A549 (cell line): Measurements from ENCODE around the gene RAP1GAP2. TPM values are rescaled to one million over a fixed set of nuclear protein-coding genes. Genes with fewer than 3 reads are reported as not detected.
A peak's percentile ranks its signal among the peaks of the same experiment; 100 is the strongest.

Source experiments
- ATAC-seq, 2 experiments: fragments of 200-7000 bp in 1 of 2; fragments of >200 bp in 1 of 2; cut with Nextera tagmentation in 1 of 2; cut with Tn5 transposase in 1 of 2; 3 replicates each; pipeline versions ENCODE4 v1.8.0 to v1.9.1; 2018 to 2020; ENCODE audit warnings: mild to moderate bottlenecking in 1 of 2, moderate library complexity in 1 of 2
- CTCF ChIA-PET: fragments of 300-600 bp; sonication (Branson Sonifier 250); formaldehyde crosslinking; extraction: SDS; loops from one replicate; lab custom pipeline; 2021; ENCODE audit warnings: antibody characterized with exemption, inconsistent platforms; lab: Yijun Ruan, JAX
- POLR2A ChIA-PET: fragments of 350-600 bp; formaldehyde crosslinking; extraction: SDS; loops from one replicate; lab custom pipeline; 2021; ENCODE audit warnings: antibody characterized with exemption, inconsistent platforms; lab: Yijun Ruan, JAX
- DNase-seq, 2 experiments: peaks; one replicate each; pipeline versions ENCODE4 v3.0.0 to v3.0.0-alpha.2; 2011 to 2016; ENCODE audit warnings: low read depth in 1 of 2, low spot score in 1 of 2
- FAIRE-seq: peaks from 2 replicates; lab custom pipeline; 2011; peaks lifted over from hg19 to GRCh38; lab: Jason Lieb, UNC
- H3K27ac ChIP-seq, 2 experiments: fragments of >200 bp; sonication (Bioruptor Twin); formaldehyde crosslinking; 3 replicates each; pipeline ENCODE4 v1.5.1; 2016 to 2017
- H3K4me1 ChIP-seq: fragments of >200 bp; sonication (Bioruptor Twin); formaldehyde crosslinking; 3 replicates; pipeline ENCODE4 v1.6.1; 2016
- H3K4me2 ChIP-seq: fragments of >200 bp; sonication (Bioruptor Twin); formaldehyde crosslinking; 3 replicates; pipeline ENCODE4 v1.6.1; 2016
- H3K4me3 ChIP-seq: fragments of >200 bp; sonication (Bioruptor Twin); formaldehyde crosslinking; 3 replicates; pipeline ENCODE4 v1.5.1; 2016
- H3K9me3 ChIP-seq: fragments of >200 bp; sonication (Bioruptor Twin); formaldehyde crosslinking; 3 replicates; pipeline ENCODE4 v1.6.1; 2016
- ATOH8 ChIP-seq: fragments of 250-450 bp; sonication (Bioruptor Pico); IDR thresholded peaks from 2 replicates; pipeline ENCODE4 v1.5.0; 2020; ENCODE audit warnings: low read depth, mild to moderate bottlenecking, moderate library complexity
- EHMT2 ChIP-seq: fragments of 200-600 bp; sonication (generic); IDR thresholded peaks from 2 replicates; pipeline ENCODE4 v1.6.1; 2016; ENCODE audit warnings: antibody characterized with exemption, low read depth, mild to moderate bottlenecking, moderate library complexity
- ELK1 ChIP-seq: fragments of 150-350 bp; IDR thresholded peaks from 2 replicates; pipeline ENCODE4 v1.6.1; 2014; ENCODE audit warnings: low read depth, mild to moderate bottlenecking, low read length
- EP300 ChIP-seq, 2 experiments: fragments of >200 bp; sonication (Bioruptor Twin); formaldehyde crosslinking; IDR thresholded peaks; 2 replicates in 1 of 2; 3 replicates in 1 of 2; pipeline ENCODE4 v1.6.1; 2016 to 2017
- FOSB ChIP-seq: fragments of 250-450 bp; sonication (Bioruptor Pico); IDR thresholded peaks from 2 replicates; pipeline ENCODE4 v1.5.0; 2020; ENCODE audit warnings: mild to moderate bottlenecking, moderate library complexity
- HDAC2 ChIP-seq: fragments of 200-600 bp; sonication (generic); IDR thresholded peaks from 2 replicates; pipeline ENCODE4 v1.6.1; 2016
- JUN ChIP-seq, 2 experiments: fragments of >200 bp; sonication (Bioruptor Twin); formaldehyde crosslinking; IDR thresholded peaks; 2 replicates in 1 of 2; 3 replicates in 1 of 2; pipeline ENCODE4 v1.6.1; 2016 to 2017
- KDM1A ChIP-seq: fragments of 200-600 bp; sonication (generic); IDR thresholded peaks from 2 replicates; pipeline ENCODE4 v1.6.1; 2016; ENCODE audit warnings: low read depth, mild to moderate bottlenecking
- MAZ ChIP-seq: fragments of 150-350 bp; IDR thresholded peaks from 2 replicates; pipeline ENCODE4 v1.6.1; 2014; ENCODE audit warnings: antibody characterized with exemption, low read depth, low read length, borderline replicate concordance
- MYC ChIP-seq: IDR thresholded peaks from 2 replicates; pipeline ENCODE4 v1.6.1; 2012; ENCODE audit warnings: mild to moderate bottlenecking, inconsistent platforms, low read length, improper control_type of control experiment, borderline replicate concordance
- NR3C1 ChIP-seq: fragments of >200 bp; sonication (Bioruptor Twin); formaldehyde crosslinking; IDR thresholded peaks from 3 replicates; pipeline ENCODE4 v1.6.1; 2017
- PHF8 ChIP-seq: fragments of 200-600 bp; sonication (generic); IDR thresholded peaks from 2 replicates; pipeline ENCODE4 v1.6.1; 2016; ENCODE audit warnings: low read depth, mild to moderate bottlenecking, antibody characterized with exemption, moderate library complexity, borderline replicate concordance
- RAD21 ChIP-seq, 2 experiments: fragments of >200 bp in 1 of 2; sonication (Bioruptor Twin) in 1 of 2; formaldehyde crosslinking in 1 of 2; IDR thresholded peaks in 1 of 2; conservative IDR thresholded peaks in 1 of 2; 2 replicates in 1 of 2; 3 replicates in 1 of 2; pipeline ENCODE4 v1.6.1; 2012 to 2018; ENCODE audit warnings: inconsistent platforms in 1 of 2
- TFCP2L1 ChIP-seq: fragments of 250-450 bp; sonication (Bioruptor Pico); IDR thresholded peaks from 2 replicates; pipeline ENCODE4 v1.5.0; 2021; ENCODE audit warnings: mild to moderate bottlenecking
- ZC3H11A ChIP-seq: fragments of 450-650 bp; IDR thresholded peaks from 2 replicates; pipeline ENCODE4 v1.6.1; 2014; ENCODE audit warnings: antibody characterized with exemption, mild to moderate bottlenecking
- ZFP36 ChIP-seq: fragments of 450-650 bp; IDR thresholded peaks from 2 replicates; pipeline ENCODE4 v1.6.1; 2014; ENCODE audit warnings: borderline replicate concordance; ENCODE audit not compliant: partially characterized antibody
- WGBS: methylation state at CpG from one replicate; pipeline ENCODE4 v1.1.6; 2017; ENCODE audit errors: missing lambda C conversion rate; 5-methylcytosine and 5-hydroxymethylcytosine counted together
- polyA plus RNA-seq, 4 experiments: library from polyadenylated mRNA; depleted of rRNA in 3 of 4; stranded (reverse); fragments of >200 nt; fragmentation: RNase III in 1 of 4; extraction: RNeasy Plus Mini Kit Qiagen cat#74134 plus additional on column Dnase treatment in 1 of 4; gene quantifications; 2 replicates in 3 of 4; 3 replicates in 1 of 4; pipeline ENCODE4 v1.2.3, GENCODE V29; 2011 to 2017
- TF ChIP-seq, protein P1 (sequence below): fragments of 250-450 bp; sonication (Bioruptor Pico); IDR thresholded peaks from 2 replicates; pipeline ENCODE4 v1.5.0; 2021; ENCODE audit warnings: mild to moderate bottlenecking, moderate library complexity, borderline replicate concordance
- TF ChIP-seq, protein P2 (sequence below): fragments of >200 bp; sonication (Bioruptor Twin); formaldehyde crosslinking; IDR thresholded peaks from 3 replicates; pipeline ENCODE4 v1.5.1; 2016
- TF ChIP-seq, protein P3 (sequence below): fragments of 200-600 bp; sonication (generic); IDR thresholded peaks from 2 replicates; pipeline ENCODE4 v1.6.1; 2016; ENCODE audit warnings: antibody characterized with exemption, mild to moderate bottlenecking, moderate library complexity
- TF ChIP-seq, protein P4 (sequence below): fragments of >200 bp; sonication (Bioruptor Twin); formaldehyde crosslinking; IDR thresholded peaks from 3 replicates; pipeline ENCODE4 v1.6.1; 2016

Gene RAP1GAP2
- polyA plus RNA-seq, 2 of the 4 experiments (the other 2 are of a cell fraction): 8.3 to 20.8 TPM

DNA sequence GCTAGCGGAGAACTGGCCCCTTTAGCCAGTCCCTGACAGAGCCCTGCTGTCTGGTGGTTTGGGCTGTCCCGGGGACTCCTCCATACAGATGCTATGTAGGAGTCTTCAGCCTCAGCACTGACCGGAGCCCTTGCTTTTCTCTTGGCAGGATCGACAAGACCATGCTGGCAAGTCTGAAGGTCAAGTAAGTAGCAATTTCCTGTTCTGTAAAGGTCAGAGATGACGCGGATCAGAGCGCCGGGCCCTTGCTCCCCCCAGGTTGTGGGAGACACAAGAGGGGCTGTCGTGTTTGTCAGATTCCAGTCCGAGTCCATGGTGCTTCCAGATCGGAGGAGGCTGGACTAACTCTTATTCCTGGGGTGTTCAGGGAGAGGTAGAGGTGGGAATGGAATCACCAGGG is 4.1 kb downstream of the RAP1GAP2 start:
- no peak overlapping the region for H3K4me2 ChIP-seq
- peaks cover 8% of the 10 kb centered on the region; the same call in 1 of the 3 replicates for H3K4me1 ChIP-seq
- H3K27ac ChIP-seq: no peak overlapping the region
- TF ChIP-seq EP300 (IDR thresholded peaks at IDR 0.05) (no peak), MYC (no peak), TFCP2L1 (CRISPR knock-in tag) (no peak), ZFP36 (no peak), JUN (IDR thresholded peaks at IDR 0.05) (no peak), EHMT2 (no peak), PHF8 (no peak), ZC3H11A (no peak), MAZ (no peak), RAD21 (conservative IDR thresholded peaks at IDR 0.05 in 1 of 2, IDR thresholded peaks at IDR 0.05 in 1 of 2) (no peak), HDAC2 (no peak)
- TF ChIP-seq, protein P1, sequence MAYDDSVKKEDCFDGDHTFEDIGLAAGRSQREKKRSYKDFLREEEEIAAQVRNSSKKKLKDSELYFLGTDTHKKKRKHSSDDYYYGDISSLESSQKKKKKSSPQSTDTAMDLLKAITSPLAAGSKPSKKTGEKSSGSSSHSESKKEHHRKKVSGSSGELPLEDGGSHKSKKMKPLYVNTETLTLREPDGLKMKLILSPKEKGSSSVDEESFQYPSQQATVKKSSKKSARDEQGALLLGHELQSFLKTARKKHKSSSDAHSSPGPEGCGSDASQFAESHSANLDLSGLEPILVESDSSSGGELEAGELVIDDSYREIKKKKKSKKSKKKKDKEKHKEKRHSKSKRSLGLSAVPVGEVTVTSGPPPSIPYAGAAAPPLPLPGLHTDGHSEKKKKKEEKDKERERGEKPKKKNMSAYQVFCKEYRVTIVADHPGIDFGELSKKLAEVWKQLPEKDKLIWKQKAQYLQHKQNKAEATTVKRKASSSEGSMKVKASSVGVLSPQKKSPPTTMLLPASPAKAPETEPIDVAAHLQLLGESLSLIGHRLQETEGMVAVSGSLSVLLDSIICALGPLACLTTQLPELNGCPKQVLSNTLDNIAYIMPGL (CRISPR knock-in tag): no peak
- TF ChIP-seq, protein P2, sequence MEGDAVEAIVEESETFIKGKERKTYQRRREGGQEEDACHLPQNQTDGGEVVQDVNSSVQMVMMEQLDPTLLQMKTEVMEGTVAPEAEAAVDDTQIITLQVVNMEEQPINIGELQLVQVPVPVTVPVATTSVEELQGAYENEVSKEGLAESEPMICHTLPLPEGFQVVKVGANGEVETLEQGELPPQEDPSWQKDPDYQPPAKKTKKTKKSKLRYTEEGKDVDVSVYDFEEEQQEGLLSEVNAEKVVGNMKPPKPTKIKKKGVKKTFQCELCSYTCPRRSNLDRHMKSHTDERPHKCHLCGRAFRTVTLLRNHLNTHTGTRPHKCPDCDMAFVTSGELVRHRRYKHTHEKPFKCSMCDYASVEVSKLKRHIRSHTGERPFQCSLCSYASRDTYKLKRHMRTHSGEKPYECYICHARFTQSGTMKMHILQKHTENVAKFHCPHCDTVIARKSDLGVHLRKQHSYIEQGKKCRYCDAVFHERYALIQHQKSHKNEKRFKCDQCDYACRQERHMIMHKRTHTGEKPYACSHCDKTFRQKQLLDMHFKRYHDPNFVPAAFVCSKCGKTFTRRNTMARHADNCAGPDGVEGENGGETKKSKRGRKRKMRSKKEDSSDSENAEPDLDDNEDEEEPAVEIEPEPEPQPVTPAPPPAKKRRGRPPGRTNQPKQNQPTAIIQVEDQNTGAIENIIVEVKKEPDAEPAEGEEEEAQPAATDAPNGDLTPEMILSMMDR: no peak
- TF ChIP-seq, protein P3, sequence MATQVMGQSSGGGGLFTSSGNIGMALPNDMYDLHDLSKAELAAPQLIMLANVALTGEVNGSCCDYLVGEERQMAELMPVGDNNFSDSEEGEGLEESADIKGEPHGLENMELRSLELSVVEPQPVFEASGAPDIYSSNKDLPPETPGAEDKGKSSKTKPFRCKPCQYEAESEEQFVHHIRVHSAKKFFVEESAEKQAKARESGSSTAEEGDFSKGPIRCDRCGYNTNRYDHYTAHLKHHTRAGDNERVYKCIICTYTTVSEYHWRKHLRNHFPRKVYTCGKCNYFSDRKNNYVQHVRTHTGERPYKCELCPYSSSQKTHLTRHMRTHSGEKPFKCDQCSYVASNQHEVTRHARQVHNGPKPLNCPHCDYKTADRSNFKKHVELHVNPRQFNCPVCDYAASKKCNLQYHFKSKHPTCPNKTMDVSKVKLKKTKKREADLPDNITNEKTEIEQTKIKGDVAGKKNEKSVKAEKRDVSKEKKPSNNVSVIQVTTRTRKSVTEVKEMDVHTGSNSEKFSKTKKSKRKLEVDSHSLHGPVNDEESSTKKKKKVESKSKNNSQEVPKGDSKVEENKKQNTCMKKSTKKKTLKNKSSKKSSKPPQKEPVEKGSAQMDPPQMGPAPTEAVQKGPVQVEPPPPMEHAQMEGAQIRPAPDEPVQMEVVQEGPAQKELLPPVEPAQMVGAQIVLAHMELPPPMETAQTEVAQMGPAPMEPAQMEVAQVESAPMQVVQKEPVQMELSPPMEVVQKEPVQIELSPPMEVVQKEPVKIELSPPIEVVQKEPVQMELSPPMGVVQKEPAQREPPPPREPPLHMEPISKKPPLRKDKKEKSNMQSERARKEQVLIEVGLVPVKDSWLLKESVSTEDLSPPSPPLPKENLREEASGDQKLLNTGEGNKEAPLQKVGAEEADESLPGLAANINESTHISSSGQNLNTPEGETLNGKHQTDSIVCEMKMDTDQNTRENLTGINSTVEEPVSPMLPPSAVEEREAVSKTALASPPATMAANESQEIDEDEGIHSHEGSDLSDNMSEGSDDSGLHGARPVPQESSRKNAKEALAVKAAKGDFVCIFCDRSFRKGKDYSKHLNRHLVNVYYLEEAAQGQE: no peak
- FAIRE-seq (no peak), DNase-seq (no peak), ATAC-seq (peak in 1 of 2 experiments; percentile 18; a peak in 1 of 6 replicates)
- no peak overlapping the region for H3K4me3 ChIP-seq
- ChIA-PET CTCF (interaction anchor here (0.7 to 8.1 kb wide), 4 partner anchors 10 to 691 kb away, joined by 3 to 50 read pairs (median 4); no protein-coding TSS in a partner anchor), POLR2A (no interaction called here)
- 58% methylated on average over 11 of the region's 11 CpGs for WGBS
- H3K9me3 ChIP-seq: no peaks in the 10 kb centered on the region

DNA sequence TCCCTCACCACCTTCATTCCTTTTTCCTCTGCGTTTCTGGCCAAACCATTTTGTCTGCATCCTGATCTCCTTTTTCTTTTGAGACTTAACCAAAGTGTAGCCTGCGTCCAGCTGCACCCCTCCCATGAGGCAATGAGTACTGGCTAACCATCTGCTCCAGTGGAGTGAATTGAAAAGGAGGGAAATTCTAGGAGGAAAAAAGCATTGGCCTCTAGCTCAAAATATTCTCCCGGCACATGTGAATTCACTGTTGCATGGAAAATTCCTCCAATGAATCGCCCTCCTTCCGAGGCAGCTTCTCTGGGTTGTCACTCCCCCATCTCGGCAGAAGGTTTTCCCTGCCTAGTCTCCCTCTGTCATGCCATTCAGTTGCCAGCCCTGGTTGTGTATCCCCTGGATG is 5.6 kb downstream of the RAP1GAP2 start:
- 77% methylated on average over 6 of the region's 6 CpGs for WGBS
- ChIA-PET POLR2A (no interaction called here), CTCF (interaction anchor here (0.8 to 8.1 kb wide), 4 partner anchors 13 to 46 kb away, joined by 3 to 50 read pairs (median 5); no protein-coding TSS in a partner anchor)
- ATAC-seq (no peak), DNase-seq (no peak), FAIRE-seq (no peak)
- no peak overlapping the region for H3K4me2 ChIP-seq
- peaks cover 3% of the 10 kb centered on the region; the same call in 1 of the 3 replicates for H3K4me1 ChIP-seq
- no peaks in the 10 kb centered on the region for H3K9me3 ChIP-seq
- no peak overlapping the region for H3K4me3 ChIP-seq
- H3K27ac ChIP-seq: no peak overlapping the region
- TF ChIP-seq NR3C1 (no peak), ELK1 (no peak), PHF8 (no peak), KDM1A (no peak), FOSB (CRISPR knock-in tag) (no peak), ATOH8 (CRISPR knock-in tag) (no peak)
- TF ChIP-seq, protein P4, sequence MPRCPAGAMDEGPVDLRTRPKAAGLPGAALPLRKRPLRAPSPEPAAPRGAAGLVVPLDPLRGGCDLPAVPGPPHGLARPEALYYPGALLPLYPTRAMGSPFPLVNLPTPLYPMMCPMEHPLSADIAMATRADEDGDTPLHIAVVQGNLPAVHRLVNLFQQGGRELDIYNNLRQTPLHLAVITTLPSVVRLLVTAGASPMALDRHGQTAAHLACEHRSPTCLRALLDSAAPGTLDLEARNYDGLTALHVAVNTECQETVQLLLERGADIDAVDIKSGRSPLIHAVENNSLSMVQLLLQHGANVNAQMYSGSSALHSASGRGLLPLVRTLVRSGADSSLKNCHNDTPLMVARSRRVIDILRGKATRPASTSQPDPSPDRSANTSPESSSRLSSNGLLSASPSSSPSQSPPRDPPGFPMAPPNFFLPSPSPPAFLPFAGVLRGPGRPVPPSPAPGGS: no peak
- TF ChIP-seq, protein P3: no peak
